MM.1S (cell line): ENCODE results near the gene KRTAP24-1.

Experiments
- EZH2 ChIP-seq: fragments of 300-600 bp; sonication (generic); optimal IDR thresholded peaks from 2 replicates; pipeline ENCODE3; 2017; ENCODE audit warnings: low read depth, mild to moderate bottlenecking, antibody characterized with exemption, low read length, mixed read lengths
- EZH2phosphoT487 ChIP-seq: fragments of 300-600 bp; sonication (generic); IDR thresholded peaks from 2 replicates; pipeline ENCODE4 v1.6.1; 2018; ENCODE audit warnings: antibody characterized with exemption, low read length
- TF ChIP-seq, protein P1 (sequence below): fragments of 300-600 bp; sonication (generic); IDR thresholded peaks from 2 replicates; pipeline ENCODE4 v1.5.1; 2016; ENCODE audit warnings: antibody characterized with exemption, low read length, mixed read lengths

DNA sequence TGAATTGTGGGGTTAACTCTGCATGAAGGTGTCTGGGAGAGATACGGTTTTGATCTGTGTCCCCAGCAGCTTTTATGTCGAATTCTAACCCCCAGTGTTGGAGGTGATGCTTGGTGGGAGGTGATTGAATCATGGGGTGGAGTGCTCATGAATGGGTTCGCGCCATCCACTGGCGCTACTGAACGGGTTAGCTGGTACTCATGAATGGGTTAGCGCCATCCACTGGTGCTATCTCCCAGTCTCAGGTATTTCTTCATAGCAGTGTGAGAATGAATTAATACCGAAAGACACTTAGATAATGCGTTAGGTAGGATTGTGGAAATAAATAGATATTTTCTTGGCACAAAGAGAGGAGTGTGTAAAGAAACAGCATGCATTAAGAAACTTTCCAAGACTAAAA, 33.9 kb downstream of the KRTAP24-1 start:
- TF ChIP-seq, protein P1, sequence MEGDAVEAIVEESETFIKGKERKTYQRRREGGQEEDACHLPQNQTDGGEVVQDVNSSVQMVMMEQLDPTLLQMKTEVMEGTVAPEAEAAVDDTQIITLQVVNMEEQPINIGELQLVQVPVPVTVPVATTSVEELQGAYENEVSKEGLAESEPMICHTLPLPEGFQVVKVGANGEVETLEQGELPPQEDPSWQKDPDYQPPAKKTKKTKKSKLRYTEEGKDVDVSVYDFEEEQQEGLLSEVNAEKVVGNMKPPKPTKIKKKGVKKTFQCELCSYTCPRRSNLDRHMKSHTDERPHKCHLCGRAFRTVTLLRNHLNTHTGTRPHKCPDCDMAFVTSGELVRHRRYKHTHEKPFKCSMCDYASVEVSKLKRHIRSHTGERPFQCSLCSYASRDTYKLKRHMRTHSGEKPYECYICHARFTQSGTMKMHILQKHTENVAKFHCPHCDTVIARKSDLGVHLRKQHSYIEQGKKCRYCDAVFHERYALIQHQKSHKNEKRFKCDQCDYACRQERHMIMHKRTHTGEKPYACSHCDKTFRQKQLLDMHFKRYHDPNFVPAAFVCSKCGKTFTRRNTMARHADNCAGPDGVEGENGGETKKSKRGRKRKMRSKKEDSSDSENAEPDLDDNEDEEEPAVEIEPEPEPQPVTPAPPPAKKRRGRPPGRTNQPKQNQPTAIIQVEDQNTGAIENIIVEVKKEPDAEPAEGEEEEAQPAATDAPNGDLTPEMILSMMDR = no peak
- no peak for TF ChIP-seq EZH2phosphoT487
- no peak for TF ChIP-seq EZH2
